ENCODE data around the gene COL23A1. TPM values are rescaled to one million over a fixed set of nuclear protein-coding genes. Genes with fewer than 3 reads are reported as not detected.

The COL23A1 gene
- total and polyA plus RNA-seq, 2 experiments from 2014 or later: 4.8 to 8.2 TPM

- TF ChIP-seq NANOG (IDR thresholded peaks at IDR 0.05; ENCODE audit: borderline replicate concordance) (no peak), ETS1 (IDR thresholded peaks at IDR 0.05) (no peak), ZNF462 (CRISPR knock-in tag; IDR thresholded peaks at IDR 0.05) (no peak), CTCF (conservative IDR thresholded peaks at IDR 0.05; ENCODE audit: low read depth in 2 of 2) (no peak), JUNB (IDR thresholded peaks at IDR 0.05; ENCODE audit: unreplicated experiment) (no peak), EZH2 (IDR thresholded peaks at IDR 0.05; ENCODE audit: low read depth, unreplicated experiment) (no peak)
- Mint-ChIP-seq H3K4me1 (peaks cover 20% of the 10 kb centered on the region), H3K27ac (no peak overlapping the region), H3K4me3 (no peak overlapping the region), H3K9me3 (peaks cover 38% of the 10 kb centered on the region), H3K27me3 (ENCODE audit: insufficient read depth, low read depth, poor library complexity) (peaks cover 17% of the 10 kb centered on the region), H3K36me3 (ENCODE audit: low read depth) (peaks cover 24% of the 10 kb centered on the region)
- ATAC-seq (no peak), DNase-seq (ENCODE audit: low spot score) (no peak)
- Histone ChIP-seq H3K79me2 (replicated peaks; ENCODE audit: insufficient read depth) (no peaks in the 10 kb centered on the region), H4K20me1 (replicated peaks; ENCODE audit: insufficient read depth) (no peaks in the 10 kb centered on the region), H3K27me3 (ENCODE audit: insufficient read depth) (no peaks in the 10 kb centered on the region), H3K9me2 (ENCODE audit: insufficient read depth) (no peaks in the 10 kb centered on the region), H3K36me3 (ENCODE audit: insufficient read depth) (0 out of 2 replicates have a peak, but pooled peaks cover 2% of the 10 kb centered on the region), H3F3A (replicated peaks; ENCODE audit: low read depth) (0 out of 2 replicates have a peak, but pooled peaks cover 3% of the 10 kb centered on the region), H3K4me3 (no peak overlapping the region), H3K4me1 (ENCODE audit: insufficient read depth) (no peaks in the 10 kb centered on the region), H3K27ac (ENCODE audit: low read depth) (no peak overlapping the region), H3K4me2 (no peak overlapping the region), H2AFZ (no peak overlapping the region)
Measured at GRCh38 chr5:178192787-178193186, 397.4 kb downstream of the COL23A1 start.

Data from GM23338 (cell line).